ENCODE results near the gene RPS27.

The RPS27 gene

GRCh38 chr1:153990468-153991150 lies at the start of gene RPS27:
RPS27 (plus strand) TSS chr1:153990762; CDS start chr1:153990797, 35 bp downstream.
- DNase-seq, result peak; percentile 97 to 98

GRCh38 chr1:153941826-153942725 lies 48.5 kb upstream of the RPS27 start:
- no peak for DNase-seq

- DNase-seq, result no peak
Measured at GRCh38 chr1:153942766-153943549, 47.6 kb upstream of the RPS27 start.

- peak; percentile 66 to 74 for DNase-seq
Measured at GRCh38 chr1:153944005-153944826, 46.3 kb upstream of the RPS27 start.

- DNase-seq, result no peak
Measured at GRCh38 chr1:153944827-153945117, 45.8 kb upstream of the RPS27 start.

- DNase-seq, result peak; percentile 92 to 93
Measured at GRCh38 chr1:153945131-153945794, 45.3 kb upstream of the RPS27 start.

GRCh38 chr1:153945795-153946621 lies 44.6 kb upstream of the RPS27 start:
- DNase-seq, result peak; percentile 92 to 97

GRCh38 chr1:153946622-153947241 lies 43.8 kb upstream of the RPS27 start, which contains the start of gene DENND4B:
DENND4B (minus strand) TSS chr1:153946718; CDS start chr1:153944374, 2,344 bp downstream.
- peak; percentile 71 to 85 for DNase-seq

GRCh38 chr1:153951183-153951582 lies 39.4 kb upstream of the RPS27 start:
- DNase-seq, result no peak

GRCh38 chr1:153951801-153952200 lies 38.8 kb upstream of the RPS27 start:
- DNase-seq, result no peak

GRCh38 chr1:153953859-153954365 lies 36.6 kb upstream of the RPS27 start:
- no peak for DNase-seq

- no peak for DNase-seq
Measured at GRCh38 chr1:153954826-153955225, 35.7 kb upstream of the RPS27 start.

- no peak for DNase-seq
Measured at GRCh38 chr1:153956997-153957715, 33.4 kb upstream of the RPS27 start.

GRCh38 chr1:153957744-153958110 lies 32.8 kb upstream of the RPS27 start:
- peak; percentile 12 to 28 for DNase-seq

GRCh38 chr1:153958111-153958960 lies 32.2 kb upstream of the RPS27 start, which contains the start of gene CRTC2:
CRTC2 (minus strand) TSS chr1:153958612; CDS start chr1:153958497, 115 bp downstream.
- peak; percentile 97 to 98 for DNase-seq

- DNase-seq, result no peak
Measured at GRCh38 chr1:153958961-153959260, 31.7 kb upstream of the RPS27 start.

GRCh38 chr1:153959454-153959853 lies 31.1 kb upstream of the RPS27 start:
- no peak for DNase-seq

- DNase-seq, result no peak
Measured at GRCh38 chr1:153960206-153960605, 30.4 kb upstream of the RPS27 start.

GRCh38 chr1:153961421-153961820 lies 29.1 kb upstream of the RPS27 start:
- DNase-seq, result no peak

All from inflammatory macrophage treated with lipopolysaccharide for 1 hour (primary cell).